ENCODE data around the gene ATXN7.

GRCh38 chr3:63927422-63928280 lies 64.0 kb downstream of the ATXN7 start:
- TF ChIP-seq POLR2A (IDR thresholded peaks at IDR 0.05): no peak
- no peak for TF ChIP-seq CTCF (IDR thresholded peaks at IDR 0.05)
